K562 (cell line): ENCODE data around the gene TNIK. TPM values are rescaled to one million over a fixed set of nuclear protein-coding genes. Genes with fewer than 3 reads are reported as not detected.
A peak's percentile ranks its signal among the peaks of the same experiment; 100 is the strongest.

Experiments
- ATF1 ChIP-seq, 2 experiments: fragments of 450-650 bp in 1 of 2; IDR thresholded peaks; 2 replicates each; pipeline ENCODE4 v1.6.1; 2016; ENCODE audit warnings: missing compliant biosample characterization in 1 of 2, missing genetic modification characterization in 1 of 2
- BCL6 ChIP-seq: fragments of 250-450 bp; sonication (Bioruptor Pico); IDR thresholded peaks from 2 replicates; pipeline ENCODE4 v1.4.0; 2020
- C11orf30 ChIP-seq: fragments of 450-650 bp; IDR thresholded peaks from 2 replicates; pipeline ENCODE4 v1.6.1; 2016; ENCODE audit warnings: low read depth, mild to moderate bottlenecking
- CREM ChIP-seq: IDR thresholded peaks from 2 replicates; pipeline ENCODE4 v1.6.1; 2014; ENCODE audit warnings: antibody characterized with exemption, low read depth
- FOXM1 ChIP-seq, 2 experiments: fragments of 450-650 bp in 1 of 2; sonication (generic) in 1 of 2; formaldehyde crosslinking in 1 of 2; IDR thresholded peaks; 2 replicates each; pipeline versions ENCODE4 v1.6.1 to v1.9.0; 2017 to 2022; ENCODE audit warnings: low read depth in 2 of 2, mild to moderate bottlenecking in 2 of 2, missing genetic modification reagents in 1 of 2, moderate library complexity in 1 of 2
- HDAC2 ChIP-seq: fragments of 450-650 bp; IDR thresholded peaks from 2 replicates; pipeline ENCODE4 v1.6.1; 2016; ENCODE audit warnings: mild to moderate bottlenecking
- IFI16 ChIP-seq: fragments of 250-450 bp; sonication (Bioruptor Pico); IDR thresholded peaks from 2 replicates; pipeline ENCODE4 v2.1.2; 2022; ENCODE audit warnings: mild to moderate bottlenecking, inconsistent platforms
- MAFG ChIP-seq: fragments of 450-650 bp; conservative IDR thresholded peaks from 2 replicates; pipeline ENCODE4 v1.6.1; 2016; ENCODE audit warnings: missing genetic modification characterization, missing compliant biosample characterization
- NCOA1 ChIP-seq: fragments of 450-650 bp; IDR thresholded peaks from 2 replicates; pipeline ENCODE4 v1.6.1; 2016; ENCODE audit warnings: low read depth
- NR2C2 ChIP-seq, 2 experiments: fragments of 200-800 bp in 1 of 2; sonication (Bioruptor generic) in 1 of 2; sonication (generic) in 1 of 2; formaldehyde crosslinking in 1 of 2; IDR thresholded peaks; 2 replicates each; pipeline versions ENCODE4 v1.6.1 to v1.8.0; 2016 to 2022; ENCODE audit warnings: mild to moderate bottlenecking in 1 of 2, missing compliant biosample characterization in 1 of 2, missing genetic modification characterization in 1 of 2, missing genetic modification reagents in 1 of 2
- POLR2AphosphoS2 ChIP-seq: IDR thresholded peaks from 2 replicates; pipeline ENCODE4 v1.6.1; 2012; ENCODE audit warnings: low read length, improper control_type of control experiment
- POLR3A ChIP-seq: IDR thresholded peaks from 2 replicates; pipeline ENCODE4 v1.6.1; 2011; ENCODE audit warnings: borderline replicate concordance, mild to moderate bottlenecking, moderate library complexity; ENCODE audit not compliant: insufficient read length, insufficient read depth; ENCODE audit errors: extremely low read depth
- RBBP5 ChIP-seq: fragments of 200-600 bp; sonication (generic); IDR thresholded peaks from 2 replicates; pipeline ENCODE4 v1.6.1; 2012; ENCODE audit warnings: borderline replicate concordance, mild to moderate bottlenecking, low read length, control low read depth, inconsistent platforms; ENCODE audit not compliant: insufficient read depth, poor library complexity, severe bottlenecking
- SAP30 ChIP-seq: fragments of 200-600 bp; sonication (generic); IDR thresholded peaks from 2 replicates; pipeline ENCODE4 v1.6.1; 2012; ENCODE audit warnings: borderline replicate concordance, low read depth, mild to moderate bottlenecking, moderate library complexity, low read length, control low read depth, inconsistent platforms; ENCODE audit not compliant: insufficient read depth, poor library complexity, severe bottlenecking
- SRSF9 ChIP-seq: fragments of 200-400 bp; formaldehyde crosslinking; IDR thresholded peaks from 2 replicates; pipeline ENCODE4 v1.6.1; 2017; ENCODE audit warnings: low read depth, low read length, borderline replicate concordance
- TARDBP ChIP-seq: fragments of 450-650 bp; IDR thresholded peaks from 2 replicates; pipeline ENCODE4 v1.6.1; 2016
- ZFP30 ChIP-seq: fragments of 250-450 bp; sonication (Bioruptor Pico); IDR thresholded peaks from 2 replicates; pipeline ENCODE4 v1.8.0; 2022; ENCODE audit warnings: moderate library complexity, mild to moderate bottlenecking, inconsistent platforms, borderline replicate concordance
- ZNF561 ChIP-seq: fragments of 450-650 bp; formaldehyde crosslinking; conservative IDR thresholded peaks from 2 replicates; pipeline ENCODE4 v1.4.0; 2020; ENCODE audit warnings: mild to moderate bottlenecking, moderate library complexity
- ZNF589 ChIP-seq: fragments of 200-800 bp; sonication (Bioruptor generic); IDR thresholded peaks from 2 replicates; pipeline ENCODE4 v1.6.1; 2016; ENCODE audit warnings: low read depth, missing genetic modification characterization, missing compliant biosample characterization
- ZNF75A ChIP-seq: fragments of 450-650 bp; formaldehyde crosslinking; IDR thresholded peaks from 2 replicates; pipeline ENCODE4 v1.4.0; 2020; ENCODE audit warnings: mild to moderate bottlenecking
- polyA plus RNA-seq, 8 experiments: library from polyadenylated mRNA; depleted of rRNA in 4 of 8; stranded (reverse) in 5 of 8; unstranded in 3 of 8; fragments of >200 nt; fragmentation: Nextera tagmentation in 2 of 8; fragmentation: Illumina TruSeq in 1 of 8; extraction: Ambion mirVana in 2 of 8; extraction: Trizol in 1 of 8; gene quantifications; 2 replicates each; pipeline versions ENCODE4 v1.2.1 to v1.2.3, GENCODE V29; 2011 to 2014; ENCODE audit warnings: inconsistent platforms in 1 of 8, missing spikeins in 1 of 8
- total RNA-seq, 7 experiments: library from RNA; depleted of rRNA in 6 of 7; stranded (reverse); fragments of >200 nt in 6 of 7; fragmentation: Illumina TruSeq in 2 of 7; extraction: Trizol in 2 of 7; gene quantifications; 2 replicates each; pipeline versions ENCODE4 v1.2.1 to v1.2.3, GENCODE V29; 2011 to 2021; ENCODE audit warnings: low replicate concordance in 1 of 7
- TF ChIP-seq, protein P1 (sequence below): fragments of 450-650 bp; formaldehyde crosslinking; IDR thresholded peaks from 2 replicates; pipeline ENCODE4 v1.4.0; 2022; ENCODE audit warnings: missing genetic modification characterization
- TF ChIP-seq, protein P2 (sequence below): fragments of 250-450 bp; sonication (Bioruptor Pico); IDR thresholded peaks from 2 replicates; pipeline ENCODE4 v1.4.0; 2020; ENCODE audit warnings: mild to moderate bottlenecking, moderate library complexity
- TF ChIP-seq, protein P3 (sequence below): sonication (generic); formaldehyde crosslinking; IDR thresholded peaks from 2 replicates; pipeline ENCODE4 v1.8.0; 2022; ENCODE audit warnings: missing genetic modification reagents, mild to moderate bottlenecking, moderate library complexity, borderline replicate concordance

The TNIK gene
- total and polyA plus RNA-seq, 9 of the 15 experiments (the other 6 are each of a cell fraction or from before 2014, with no cell fraction given), result 6.6 to 39.0 (median 24.7) TPM

DNA sequence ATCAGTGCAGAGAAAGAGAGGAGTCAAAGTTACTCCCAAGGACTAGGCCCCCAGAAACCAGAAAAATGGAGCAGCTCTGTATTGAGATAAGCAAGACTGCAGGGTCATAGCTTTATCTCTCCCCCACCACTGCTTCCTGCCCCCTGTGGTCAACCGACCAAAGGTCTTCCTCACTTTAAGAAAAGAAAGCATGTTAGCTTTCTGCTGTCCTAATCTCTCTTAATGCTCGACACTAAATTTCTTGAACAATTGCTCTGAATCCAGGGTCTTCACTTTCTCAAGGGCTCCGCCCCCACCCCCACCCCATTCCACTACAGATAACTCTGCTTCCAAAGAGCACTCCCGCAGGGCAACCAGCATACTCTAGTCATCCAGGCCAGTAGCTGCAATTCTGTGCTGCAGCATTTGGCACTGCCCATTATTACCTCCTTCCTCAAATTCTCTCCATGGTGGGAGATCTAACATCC lies 31.9 kb downstream of the TNIK start (continued):
- TF ChIP-seq POLR3A (no peak), C11orf30 (peak; percentile 54), TARDBP (no peak), FOXM1 (IDR thresholded peaks at IDR 0.05; ENCODE audit: low read depth) (peak; percentile 74), FOXM1 (CRISPR knock-in tag; IDR thresholded peaks at IDR 0.05; ENCODE audit: low read depth) (no peak), CREM (peak; percentile 68), ZFP30 (CRISPR knock-in tag) (no peak), ATF1 (CRISPR knock-in tag; IDR thresholded peaks at IDR 0.05) (no peak), ATF1 (tag; IDR thresholded peaks at IDR 0.05) (peak; percentile 61), HDAC2 (peak; percentile 86), BCL6 (no peak), MAFG (tag) (peak; percentile 57; the same call in 1 of the 2 replicates), SRSF9 (no peak), ZNF75A (CRISPR knock-in tag) (no peak), IFI16 (no peak), NR2C2 (CRISPR knock-in tag; IDR thresholded peaks at IDR 0.05) (no peak), NR2C2 (tag; IDR thresholded peaks at IDR 0.05) (peak; percentile 81), ZNF589 (CRISPR knock-in tag) (no peak), SAP30 (no peak), POLR2AphosphoS2 (no peak), ZNF561 (CRISPR knock-in tag) (no peak), RBBP5 (no peak), NCOA1 (peak; percentile 71; the same call in 1 of the 2 replicates)
- TF ChIP-seq, protein P1, sequence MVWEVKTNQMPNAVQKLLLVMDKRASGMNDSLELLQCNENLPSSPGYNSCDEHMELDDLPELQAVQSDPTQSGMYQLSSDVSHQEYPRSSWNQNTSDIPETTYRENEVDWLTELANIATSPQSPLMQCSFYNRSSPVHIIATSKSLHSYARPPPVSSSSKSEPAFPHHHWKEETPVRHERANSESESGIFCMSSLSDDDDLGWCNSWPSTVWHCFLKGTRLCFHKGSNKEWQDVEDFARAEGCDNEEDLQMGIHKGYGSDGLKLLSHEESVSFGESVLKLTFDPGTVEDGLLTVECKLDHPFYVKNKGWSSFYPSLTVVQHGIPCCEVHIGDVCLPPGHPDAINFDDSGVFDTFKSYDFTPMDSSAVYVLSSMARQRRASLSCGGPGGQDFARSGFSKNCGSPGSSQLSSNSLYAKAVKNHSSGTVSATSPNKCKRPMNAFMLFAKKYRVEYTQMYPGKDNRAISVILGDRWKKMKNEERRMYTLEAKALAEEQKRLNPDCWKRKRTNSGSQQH (CRISPR knock-in tag), result no peak
- TF ChIP-seq, protein P2, sequence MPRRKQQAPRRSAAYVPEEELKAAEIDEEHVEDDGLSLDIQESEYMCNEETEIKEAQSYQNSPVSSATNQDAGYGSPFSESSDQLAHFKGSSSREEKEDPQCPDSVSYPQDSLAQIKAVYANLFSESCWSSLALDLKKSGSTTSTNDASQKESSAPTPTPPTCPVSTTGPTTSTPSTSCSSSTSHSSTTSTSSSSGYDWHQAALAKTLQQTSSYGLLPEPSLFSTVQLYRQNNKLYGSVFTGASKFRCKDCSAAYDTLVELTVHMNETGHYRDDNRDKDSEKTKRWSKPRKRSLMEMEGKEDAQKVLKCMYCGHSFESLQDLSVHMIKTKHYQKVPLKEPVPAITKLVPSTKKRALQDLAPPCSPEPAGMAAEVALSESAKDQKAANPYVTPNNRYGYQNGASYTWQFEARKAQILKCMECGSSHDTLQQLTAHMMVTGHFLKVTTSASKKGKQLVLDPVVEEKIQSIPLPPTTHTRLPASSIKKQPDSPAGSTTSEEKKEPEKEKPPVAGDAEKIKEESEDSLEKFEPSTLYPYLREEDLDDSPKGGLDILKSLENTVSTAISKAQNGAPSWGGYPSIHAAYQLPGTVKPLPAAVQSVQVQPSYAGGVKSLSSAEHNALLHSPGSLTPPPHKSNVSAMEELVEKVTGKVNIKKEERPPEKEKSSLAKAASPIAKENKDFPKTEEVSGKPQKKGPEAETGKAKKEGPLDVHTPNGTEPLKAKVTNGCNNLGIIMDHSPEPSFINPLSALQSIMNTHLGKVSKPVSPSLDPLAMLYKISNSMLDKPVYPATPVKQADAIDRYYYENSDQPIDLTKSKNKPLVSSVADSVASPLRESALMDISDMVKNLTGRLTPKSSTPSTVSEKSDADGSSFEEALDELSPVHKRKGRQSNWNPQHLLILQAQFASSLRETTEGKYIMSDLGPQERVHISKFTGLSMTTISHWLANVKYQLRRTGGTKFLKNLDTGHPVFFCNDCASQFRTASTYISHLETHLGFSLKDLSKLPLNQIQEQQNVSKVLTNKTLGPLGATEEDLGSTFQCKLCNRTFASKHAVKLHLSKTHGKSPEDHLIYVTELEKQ, result no peak
- TF ChIP-seq, protein P3, sequence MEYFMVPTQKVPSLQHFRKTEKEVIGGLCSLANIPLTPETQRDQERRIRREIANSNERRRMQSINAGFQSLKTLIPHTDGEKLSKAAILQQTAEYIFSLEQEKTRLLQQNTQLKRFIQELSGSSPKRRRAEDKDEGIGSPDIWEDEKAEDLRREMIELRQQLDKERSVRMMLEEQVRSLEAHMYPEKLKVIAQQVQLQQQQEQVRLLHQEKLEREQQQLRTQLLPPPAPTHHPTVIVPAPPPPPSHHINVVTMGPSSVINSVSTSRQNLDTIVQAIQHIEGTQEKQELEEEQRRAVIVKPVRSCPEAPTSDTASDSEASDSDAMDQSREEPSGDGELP (CRISPR knock-in tag), result no peak
